Activated CD4-positive, alpha-beta T cell treated with anti-CD3 and anti-CD28 coated beads, Interleukin-2, amount 50 U/mL, for 1 hour (primary cell): Measurements from ENCODE around the gene TNFAIP2.
"Not testable (repeated sequence)": the region's sequence is repeated elsewhere in the genome, so short reads cannot be mapped to it uniquely, and the experiment has no call there.

ENCODE experiments used
- DNase-seq: peaks from one replicate; pipeline ENCODE4 v3.0.0-alpha.2; 2020

TNFAIP2 gene

GRCh38 chr14:103107941-103108748, 15.1 kb upstream of the TNFAIP2 start:
- no peak for DNase-seq

GRCh38 chr14:103108749-103109207, 14.5 kb upstream of the TNFAIP2 start:
- DNase-seq, result no peak

- no peak for DNase-seq
Measured at GRCh38 chr14:103109535-103110441, 13.5 kb upstream of the TNFAIP2 start.

- no peak for DNase-seq
Measured at GRCh38 chr14:103110681-103111231, 12.5 kb upstream of the TNFAIP2 start.

GRCh38 chr14:103111232-103111868, 11.9 kb upstream of the TNFAIP2 start:
- no peak for DNase-seq

GRCh38 chr14:103112400-103113243, 10.6 kb upstream of the TNFAIP2 start:
- DNase-seq, result no peak

GRCh38 chr14:103113303-103113702, 10.0 kb upstream of the TNFAIP2 start:
- DNase-seq, result no peak

- DNase-seq, result no peak
Measured at GRCh38 chr14:103113774-103114173, 9.5 kb upstream of the TNFAIP2 start.

- not testable (repeated sequence) for DNase-seq
Measured at GRCh38 chr14:103115086-103115679, 8.1 kb upstream of the TNFAIP2 start.

- no peak for DNase-seq
Measured at GRCh38 chr14:103115845-103116572, 7.3 kb upstream of the TNFAIP2 start.

GRCh38 chr14:103116636-103117035, 6.6 kb upstream of the TNFAIP2 start:
- DNase-seq, result no peak

- not testable (repeated sequence) for DNase-seq
Measured at GRCh38 chr14:103117499-103117898, 5.8 kb upstream of the TNFAIP2 start.

GRCh38 chr14:103118018-103118662, 5.1 kb upstream of the TNFAIP2 start:
- no peak for DNase-seq

- no peak for DNase-seq
Measured at GRCh38 chr14:103118663-103119404, 4.4 kb upstream of the TNFAIP2 start.

GRCh38 chr14:103119527-103119926, 3.7 kb upstream of the TNFAIP2 start:
- not testable (repeated sequence) for DNase-seq

- no peak for DNase-seq
Measured at GRCh38 chr14:103121121-103121845, 2.0 kb upstream of the TNFAIP2 start.

GRCh38 chr14:103121846-103122584, 1.2 kb upstream of the TNFAIP2 start:
- DNase-seq, result no peak

GRCh38 chr14:103122585-103122946, 695 bp upstream of the TNFAIP2 start:
- DNase-seq, result no peak
